ENCODE data around the gene SGCD. TPM values are rescaled to one million over a fixed set of nuclear protein-coding genes. Genes with fewer than 3 reads are reported as not detected.

SGCD gene
- total RNA-seq, 4 donors from 2014 or later: 5.1 to 8.1 (median 6.5) TPM

- no peak for TF ChIP-seq CTCF (IDR thresholded peaks at IDR 0.05; ENCODE audit: low read depth)
Observed at GRCh38 chr5:156753846-156754245, 426.9 kb downstream of the SGCD start.

GRCh38 chr5:156755421-156756087 is 428.6 kb downstream of the SGCD start:
- TF ChIP-seq CTCF (IDR thresholded peaks at IDR 0.05; ENCODE audit: low read depth): no peak

- TF ChIP-seq CTCF (IDR thresholded peaks at IDR 0.05; ENCODE audit: low read depth): no peak
Observed at GRCh38 chr5:156758011-156758791, 431.2 kb downstream of the SGCD start.

- TF ChIP-seq CTCF (IDR thresholded peaks at IDR 0.05; ENCODE audit: low read depth): no peak
Observed at GRCh38 chr5:156759156-156759555, 432.2 kb downstream of the SGCD start.

GRCh38 chr5:156762771-156763170 is 435.8 kb downstream of the SGCD start:
- no peak for TF ChIP-seq CTCF (IDR thresholded peaks at IDR 0.05; ENCODE audit: low read depth)

GRCh38 chr5:156764176-156764971 is 437.4 kb downstream of the SGCD start:
- TF ChIP-seq CTCF (IDR thresholded peaks at IDR 0.05; ENCODE audit: low read depth): no peak

- no peak for TF ChIP-seq CTCF (IDR thresholded peaks at IDR 0.05; ENCODE audit: low read depth)
Observed at GRCh38 chr5:156774273-156774672, 447.3 kb downstream of the SGCD start.
